NCI-H526 treated with DMSO at 0.1 percent for 48 hours (cell line): ENCODE results near the gene CCDC102A.
"Not testable (repeated sequence)": the region's sequence is repeated elsewhere in the genome, so short reads cannot be mapped to it uniquely, and the experiment has no call there.

Experiments used
- DNase-seq: peaks from one replicate; lab custom pipeline; 2025; lab: John Stamatoyannopoulos, UW

Gene CCDC102A

GRCh38 chr16:57536306-57537193 lies at the start of gene CCDC102A:
Gene CCDC102A (minus strand): TSS chr16:57536571. CDS start chr16:57529177, 7,394 bp downstream.
- no peak for DNase-seq

GRCh38 chr16:57585051-57585687 lies 48.8 kb upstream of the CCDC102A start:
- DNase-seq: no peak

GRCh38 chr16:57579361-57579665 lies 42.9 kb upstream of the CCDC102A start:
- no peak for DNase-seq

GRCh38 chr16:57578521-57579360 lies 42.4 kb upstream of the CCDC102A start:
- no peak for DNase-seq

- no peak for DNase-seq
Measured at GRCh38 chr16:57577691-57578224, 41.4 kb upstream of the CCDC102A start.

GRCh38 chr16:57577214-57577613 lies 40.8 kb upstream of the CCDC102A start:
- no peak for DNase-seq

GRCh38 chr16:57576429-57576870 lies 40.1 kb upstream of the CCDC102A start:
- DNase-seq: peak; percentile 20

- DNase-seq: no peak
Measured at GRCh38 chr16:57575468-57576277, 39.3 kb upstream of the CCDC102A start.

- DNase-seq: no peak
Measured at GRCh38 chr16:57574646-57575467, 38.5 kb upstream of the CCDC102A start.

GRCh38 chr16:57574086-57574485 lies 37.7 kb upstream of the CCDC102A start:
- no peak for DNase-seq

- DNase-seq: no peak
Measured at GRCh38 chr16:57572978-57573728, 36.8 kb upstream of the CCDC102A start.

GRCh38 chr16:57571098-57571497 lies 34.7 kb upstream of the CCDC102A start:
- no peak for DNase-seq

- no peak for DNase-seq
Measured at GRCh38 chr16:57570301-57571070, 34.1 kb upstream of the CCDC102A start.

GRCh38 chr16:57569306-57569946 lies 33.1 kb upstream of the CCDC102A start:
- no peak for DNase-seq

- not testable (repeated sequence) for DNase-seq
Measured at GRCh38 chr16:57568772-57569171, 32.4 kb upstream of the CCDC102A start.

- DNase-seq: no peak
Measured at GRCh38 chr16:57568173-57568678, 31.9 kb upstream of the CCDC102A start.

GRCh38 chr16:57567691-57568090 lies 31.3 kb upstream of the CCDC102A start:
- DNase-seq: no peak

GRCh38 chr16:57566436-57566835 lies 30.1 kb upstream of the CCDC102A start:
- no peak for DNase-seq
